Measurements from ENCODE around the gene PLCB3.
A peak's percentile ranks its signal among the peaks of the same experiment; 100 is the strongest.

Gene PLCB3

DNA sequence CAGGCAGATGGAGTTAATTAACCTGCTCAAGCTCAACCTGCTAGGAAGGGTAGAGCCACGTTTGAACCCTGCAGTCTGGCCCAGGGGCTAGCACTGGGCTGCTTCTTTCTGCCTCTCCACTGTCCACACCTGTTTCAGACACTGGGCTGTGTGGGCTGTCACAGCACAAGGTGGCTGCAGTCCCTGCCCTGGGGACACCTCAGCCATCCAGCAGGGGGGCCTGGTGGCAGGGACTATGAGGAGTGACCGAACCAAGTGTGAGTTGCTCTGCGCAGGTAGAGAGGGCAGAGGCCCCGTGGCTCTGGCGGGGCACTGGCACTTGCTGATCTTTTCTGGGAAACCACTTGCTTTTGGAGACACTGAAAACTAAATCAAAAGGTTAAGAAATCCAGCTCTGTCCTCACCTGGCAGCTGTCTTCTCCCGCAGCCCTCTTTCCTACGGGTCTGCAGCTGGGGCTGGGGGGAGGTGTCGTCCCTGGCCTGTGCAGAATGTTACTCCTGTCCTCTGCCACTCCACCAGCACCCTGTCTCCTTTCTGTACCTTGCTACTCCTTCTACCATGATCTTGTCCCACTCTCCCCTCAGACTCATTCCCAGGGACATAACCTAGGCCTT is 27.4 kb downstream of the PLCB3 start:
- TF ChIP-seq PAX5 (IDR thresholded peaks at IDR 0.05; ENCODE audit: insufficient read depth, low read length, severe bottlenecking), result no peak
- no peak for TF ChIP-seq POLR2A (IDR thresholded peaks at IDR 0.05; ENCODE audit: low read depth, low read length)
- TF ChIP-seq POU2F2 (IDR thresholded peaks at IDR 0.05; ENCODE audit: low read depth, low read length), result no peak
- TF ChIP-seq SPI1 (IDR thresholded peaks at IDR 0.05; ENCODE audit: low read depth, low read length), result no peak
- no peak for TF ChIP-seq TAF1 (IDR thresholded peaks at IDR 0.05; ENCODE audit: low read depth, low read length)
- TF ChIP-seq POLR2AphosphoS5 (IDR thresholded peaks at IDR 0.05; ENCODE audit: low read depth, low read length), result no peak
- FAIRE-seq, result no peak
- DNase-seq (ENCODE audit: insufficient read length, low spot score), result no peak

DNA sequence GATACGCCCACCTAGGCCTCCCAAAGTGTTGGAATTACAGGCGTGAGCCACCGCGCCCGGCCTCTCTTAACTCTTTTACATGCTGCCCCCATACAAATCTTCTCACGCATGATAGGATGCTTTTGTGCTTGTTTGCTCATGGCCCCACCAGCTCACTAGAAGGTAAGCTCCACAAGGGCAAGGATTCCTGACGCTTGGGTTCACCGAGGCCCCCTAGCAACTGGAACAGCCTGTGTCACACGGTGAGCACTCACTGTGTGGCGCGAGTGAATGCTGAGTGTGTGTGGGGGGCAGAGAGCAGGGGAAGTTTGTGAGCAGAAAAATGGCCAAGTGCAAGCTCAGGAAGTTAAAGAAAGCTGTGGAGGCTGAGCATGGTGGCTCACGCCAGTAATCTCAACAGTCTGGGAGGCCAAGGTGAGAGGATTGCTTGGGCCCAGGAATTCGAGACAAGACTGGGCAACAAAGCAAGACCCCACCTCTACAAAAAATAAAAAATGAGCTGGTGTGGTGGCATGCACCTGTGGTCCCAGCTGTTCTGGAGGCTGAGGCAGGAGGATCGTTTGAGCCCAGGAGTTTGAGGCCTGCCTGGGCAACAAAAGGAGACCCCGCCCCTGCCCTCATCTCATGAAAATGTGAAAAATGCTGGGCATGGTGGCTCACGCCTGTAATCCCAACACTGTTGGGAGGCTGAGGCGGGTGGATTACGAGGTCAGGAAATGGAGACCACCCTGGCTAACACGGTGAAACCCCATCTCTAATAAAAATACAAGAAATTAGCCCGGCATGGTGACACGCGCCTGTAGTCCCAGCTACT is 30.8 kb downstream of the PLCB3 start:
- FAIRE-seq, result no peak
- no peak for DNase-seq (ENCODE audit: insufficient read length, low spot score)
- TF ChIP-seq POLR2A (IDR thresholded peaks at IDR 0.05; ENCODE audit: low read depth, low read length), result no peak
- no peak for TF ChIP-seq POLR2AphosphoS5 (IDR thresholded peaks at IDR 0.05; ENCODE audit: low read depth, low read length)
- TF ChIP-seq TAF1 (IDR thresholded peaks at IDR 0.05; ENCODE audit: low read depth, low read length), result no peak
- no peak for TF ChIP-seq POU2F2 (IDR thresholded peaks at IDR 0.05; ENCODE audit: low read depth, low read length)
- TF ChIP-seq PAX5 (IDR thresholded peaks at IDR 0.05; ENCODE audit: insufficient read depth, low read length, severe bottlenecking), result no peak
- no peak for TF ChIP-seq SPI1 (IDR thresholded peaks at IDR 0.05; ENCODE audit: low read depth, low read length)

DNA sequence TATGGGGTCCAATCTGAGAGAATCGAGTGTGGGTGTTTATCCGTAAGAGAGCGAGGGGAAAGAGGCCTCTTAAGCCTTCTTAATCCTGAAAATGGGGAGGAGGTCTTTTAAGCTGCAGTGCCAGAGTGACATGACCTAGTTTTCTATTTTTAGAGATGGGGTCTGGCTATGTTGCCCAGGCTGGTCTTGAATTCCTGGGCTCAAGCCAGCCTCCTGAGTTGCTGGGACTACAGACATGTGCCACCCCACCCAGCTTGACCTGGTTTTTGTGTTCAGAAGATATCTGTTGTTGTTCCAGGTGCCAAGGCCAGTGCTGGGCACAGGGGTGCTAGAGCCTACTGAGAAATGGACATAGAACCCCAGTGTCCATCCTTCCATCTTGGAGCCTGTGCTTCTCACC is 31.8 kb downstream of the PLCB3 start:
- FAIRE-seq (no peak), DNase-seq (ENCODE audit: insufficient read length, low spot score) (no peak)
- TF ChIP-seq POLR2A (IDR thresholded peaks at IDR 0.05; ENCODE audit: low read depth, low read length) (no peak), TAF1 (IDR thresholded peaks at IDR 0.05; ENCODE audit: low read depth, low read length) (no peak), POU2F2 (IDR thresholded peaks at IDR 0.05; ENCODE audit: low read depth, low read length) (no peak), POLR2AphosphoS5 (IDR thresholded peaks at IDR 0.05; ENCODE audit: low read depth, low read length) (no peak), SPI1 (IDR thresholded peaks at IDR 0.05; ENCODE audit: low read depth, low read length) (no peak), PAX5 (IDR thresholded peaks at IDR 0.05; ENCODE audit: insufficient read depth, low read length, severe bottlenecking) (no peak)

DNA sequence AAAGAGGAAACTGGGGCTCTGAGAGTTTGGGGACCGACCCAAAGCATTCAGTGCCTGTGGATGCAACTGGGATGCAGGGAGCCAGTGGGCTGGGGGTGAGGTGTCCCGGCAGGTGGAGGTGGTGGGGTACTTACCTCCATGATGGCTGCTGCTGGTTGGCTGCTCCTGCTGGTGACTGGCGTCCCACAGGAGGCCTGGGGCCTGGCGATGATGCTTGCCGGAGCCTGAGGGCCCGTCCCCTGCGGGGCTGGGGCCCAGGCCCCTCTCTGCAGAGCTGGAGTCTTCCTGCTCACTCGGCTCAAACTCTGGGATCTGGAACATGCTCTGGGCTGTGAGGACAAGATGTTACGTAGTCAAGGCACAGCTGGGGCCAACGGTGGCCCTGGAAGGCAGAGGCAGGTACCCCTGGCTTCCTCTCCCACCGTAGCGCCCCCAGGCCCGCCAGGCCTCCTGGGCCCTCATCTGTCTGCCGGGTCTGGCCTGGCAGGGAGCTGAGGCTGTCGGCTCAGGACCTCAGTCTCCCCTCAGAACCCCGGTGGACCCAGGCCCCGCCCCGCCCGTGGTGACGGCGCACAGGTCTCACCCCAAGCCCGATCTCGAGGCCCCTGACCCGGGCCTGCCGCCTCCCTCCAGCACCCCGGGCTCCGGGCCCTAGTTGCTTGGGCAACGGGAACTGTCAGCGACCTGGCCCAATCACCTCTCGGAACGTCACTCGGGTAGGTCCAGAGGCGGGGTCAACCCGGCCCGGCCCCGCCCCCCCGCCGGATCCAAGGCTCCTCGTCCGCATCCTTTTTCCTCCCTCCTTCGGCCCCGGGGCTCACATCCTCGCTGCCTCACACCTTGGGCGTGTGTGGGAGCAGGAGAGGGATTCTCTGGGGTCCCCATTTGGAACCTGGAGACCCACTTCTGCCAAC is 33.0 kb downstream of the PLCB3 start, which contains the start of gene BAD:
Gene BAD (minus strand): TSS at position 618 of the 914 bp plus-strand sequence. CDS start 297 bp downstream, at position 321.
- FAIRE-seq, result no peak
- peak; percentile 100 for DNase-seq (ENCODE audit: insufficient read length, low spot score)
- TF ChIP-seq PAX5 (IDR thresholded peaks at IDR 0.05; ENCODE audit: insufficient read depth, low read length, severe bottlenecking) (no peak), POU2F2 (IDR thresholded peaks at IDR 0.05; ENCODE audit: low read depth, low read length) (no peak), SPI1 (IDR thresholded peaks at IDR 0.05; ENCODE audit: low read depth, low read length) (no peak), TAF1 (IDR thresholded peaks at IDR 0.05; ENCODE audit: low read depth, low read length) (no peak), POLR2A (IDR thresholded peaks at IDR 0.05; ENCODE audit: low read depth, low read length) (no peak), POLR2AphosphoS5 (IDR thresholded peaks at IDR 0.05; ENCODE audit: low read depth, low read length) (peak; percentile 9; the same call in 1 of the 2 replicates)

DNA sequence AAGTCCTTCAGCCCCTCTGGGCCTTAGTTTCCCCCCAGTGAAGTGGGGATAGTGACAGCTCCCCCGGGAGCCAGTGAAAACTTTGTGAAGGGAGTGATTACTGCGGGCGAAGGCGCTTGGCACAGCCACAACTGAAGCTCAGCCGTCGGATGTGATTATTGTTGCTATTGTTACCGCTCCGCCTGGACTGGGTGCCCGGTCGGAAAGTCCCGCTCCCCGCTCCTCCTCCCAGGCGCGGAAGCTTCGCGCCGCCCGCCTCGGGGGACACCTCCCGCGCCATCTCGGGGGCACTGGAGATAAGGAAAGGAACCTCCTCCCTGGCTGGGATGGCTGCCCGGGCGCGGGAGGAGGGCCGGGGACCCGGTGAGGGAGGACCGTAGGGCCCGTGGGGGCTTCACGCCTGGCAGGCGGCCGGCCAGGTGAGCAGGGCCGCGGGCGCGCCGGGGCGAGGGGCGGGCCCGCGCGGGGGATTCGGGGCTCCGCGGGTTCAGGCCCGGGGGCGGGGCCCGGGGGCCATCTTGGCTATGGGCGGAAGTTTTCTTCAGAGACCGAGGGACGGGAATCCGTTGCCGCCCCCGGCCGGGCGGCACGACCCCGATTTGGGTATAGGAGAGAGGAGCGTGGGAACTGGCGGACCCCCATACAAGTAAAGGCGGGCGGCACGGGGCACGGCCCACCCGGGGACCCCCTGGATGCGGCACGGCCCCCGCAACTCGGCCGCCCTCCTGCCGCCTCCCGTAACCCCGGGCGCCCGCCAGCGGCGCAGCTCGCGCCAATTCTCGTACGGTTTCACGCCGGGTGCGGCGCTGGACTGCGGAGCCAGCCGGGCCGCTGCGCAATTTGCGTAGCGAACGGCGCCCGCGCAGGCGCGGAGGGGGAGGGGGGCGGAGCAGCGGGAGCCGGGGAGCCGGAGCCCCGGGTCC is 33.9 kb downstream of the PLCB3 start, which contains the start of gene GPR137:
Gene GPR137 (plus strand): TSS at position 887 of the 923 bp plus-strand sequence. CDS start 677 bp downstream, outside the sequence.
- 0 out of 2 replicates have a peak, but pooled peaks have one; percentile 7 for TF ChIP-seq POLR2AphosphoS5 (IDR thresholded peaks at IDR 0.05; ENCODE audit: low read depth, low read length)
- TF ChIP-seq TAF1 (IDR thresholded peaks at IDR 0.05; ENCODE audit: low read depth, low read length), result no peak
- FAIRE-seq (peak; percentile 99), DNase-seq (ENCODE audit: insufficient read length, low spot score) (peak; percentile 97)

DNA sequence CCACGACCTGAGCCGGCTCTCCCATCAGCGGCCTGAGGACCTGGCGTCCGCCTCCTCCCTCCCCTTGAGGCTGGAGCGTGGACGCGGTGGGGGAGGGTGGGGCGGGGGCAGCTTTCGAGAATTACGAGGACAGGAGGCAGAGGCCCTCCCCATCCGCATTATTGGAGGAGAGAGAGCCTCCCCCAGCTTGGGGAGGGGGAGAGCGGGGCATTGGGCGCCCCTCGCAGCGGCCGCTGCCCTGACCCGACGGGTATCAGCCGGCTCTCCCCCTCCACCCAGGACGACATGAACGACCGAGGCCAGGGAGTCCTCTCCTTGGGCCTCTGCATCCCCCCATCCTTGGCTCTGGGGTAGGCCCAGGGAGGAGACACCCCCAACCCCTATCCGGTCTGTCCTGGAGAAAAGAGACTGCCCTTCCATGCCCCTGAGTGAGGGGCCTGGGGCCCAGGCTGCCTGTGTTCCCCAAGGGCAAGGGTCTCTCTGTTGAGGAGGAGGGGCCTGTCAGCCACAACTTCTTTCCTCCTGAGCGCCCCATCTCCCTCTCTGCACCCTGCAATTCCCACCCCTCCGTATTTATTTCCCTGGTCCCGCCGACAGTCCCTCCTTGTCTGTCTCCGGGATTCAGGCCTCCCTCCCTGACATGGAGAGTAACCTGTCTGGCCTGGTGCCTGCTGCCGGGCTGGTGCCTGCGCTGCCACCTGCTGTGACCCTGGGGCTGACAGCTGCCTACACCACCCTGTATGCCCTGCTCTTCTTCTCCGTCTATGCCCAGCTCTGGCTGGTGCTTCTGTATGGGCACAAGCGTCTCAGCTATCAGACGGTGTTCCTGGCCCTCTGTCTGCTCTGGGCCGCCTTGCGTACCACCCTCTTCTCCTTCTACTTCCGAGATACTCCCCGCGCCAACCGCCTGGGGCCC is 34.8 kb downstream of the PLCB3 start:
- DNase-seq (ENCODE audit: insufficient read length, low spot score) (no peak), FAIRE-seq (peak; percentile 72)
- TF ChIP-seq SPI1 (IDR thresholded peaks at IDR 0.05; ENCODE audit: low read depth, low read length) (no peak), POLR2AphosphoS5 (IDR thresholded peaks at IDR 0.05; ENCODE audit: low read depth, low read length) (no peak), POLR2A (IDR thresholded peaks at IDR 0.05; ENCODE audit: low read depth, low read length) (no peak), TAF1 (IDR thresholded peaks at IDR 0.05; ENCODE audit: low read depth, low read length) (no peak), PAX5 (IDR thresholded peaks at IDR 0.05; ENCODE audit: insufficient read depth, low read length, severe bottlenecking) (no peak), POU2F2 (IDR thresholded peaks at IDR 0.05; ENCODE audit: low read depth, low read length) (no peak)

DNA sequence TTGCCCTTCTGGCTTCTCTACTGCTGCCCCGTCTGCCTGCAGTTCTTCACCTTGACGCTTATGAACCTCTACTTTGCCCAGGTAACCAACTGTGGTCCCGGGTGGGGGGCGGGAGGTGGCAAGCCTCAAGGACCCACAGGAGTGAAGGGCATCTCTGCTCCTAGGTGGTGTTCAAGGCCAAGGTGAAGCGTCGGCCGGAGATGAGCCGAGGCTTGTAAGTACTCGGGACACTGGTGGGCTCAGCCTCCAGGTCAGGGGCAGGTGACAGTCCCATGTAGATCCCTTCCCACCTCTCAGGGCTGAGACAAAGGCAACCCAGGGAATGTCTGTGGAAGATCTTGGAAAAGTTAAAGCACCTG is 35.5 kb downstream of the PLCB3 start:
- FAIRE-seq, result no peak
- no peak for DNase-seq (ENCODE audit: insufficient read length, low spot score)
- no peak for TF ChIP-seq POLR2A (IDR thresholded peaks at IDR 0.05; ENCODE audit: low read depth, low read length)
- no peak for TF ChIP-seq POU2F2 (IDR thresholded peaks at IDR 0.05; ENCODE audit: low read depth, low read length)
- TF ChIP-seq POLR2AphosphoS5 (IDR thresholded peaks at IDR 0.05; ENCODE audit: low read depth, low read length), result no peak
- no peak for TF ChIP-seq PAX5 (IDR thresholded peaks at IDR 0.05; ENCODE audit: insufficient read depth, low read length, severe bottlenecking)
- no peak for TF ChIP-seq SPI1 (IDR thresholded peaks at IDR 0.05; ENCODE audit: low read depth, low read length)
- no peak for TF ChIP-seq TAF1 (IDR thresholded peaks at IDR 0.05; ENCODE audit: low read depth, low read length)
